Inferior parietal cortex (tissue), 1 donor: ENCODE results near the gene RRBP1.

Experiments used
- DNase-seq: peaks from one replicate; pipeline ENCODE4 v3.0.0-alpha.2; 2016; ENCODE audit errors: extremely low spot score

The RRBP1 gene

GRCh38 chr20:17650301-17651128, 31.5 kb downstream of the RRBP1 start:
- DNase-seq = no peak

- DNase-seq = no peak
Measured at GRCh38 chr20:17648791-17649730, 33.0 kb downstream of the RRBP1 start.

GRCh38 chr20:17648315-17648646, 33.8 kb downstream of the RRBP1 start:
- no peak for DNase-seq

- DNase-seq = no peak
Measured at GRCh38 chr20:17647391-17648314, 34.4 kb downstream of the RRBP1 start.

- DNase-seq = no peak
Measured at GRCh38 chr20:17646961-17647301, 35.1 kb downstream of the RRBP1 start.

- no peak for DNase-seq
Measured at GRCh38 chr20:17646209-17646960, 35.7 kb downstream of the RRBP1 start.

- no peak for DNase-seq
Measured at GRCh38 chr20:17645546-17646208, 36.4 kb downstream of the RRBP1 start.

- DNase-seq = no peak
Measured at GRCh38 chr20:17645010-17645409, 37.0 kb downstream of the RRBP1 start.

- DNase-seq = no peak
Measured at GRCh38 chr20:17644451-17644850, 37.6 kb downstream of the RRBP1 start.

GRCh38 chr20:17643531-17644188, 38.4 kb downstream of the RRBP1 start:
- no peak for DNase-seq

GRCh38 chr20:17642404-17643269, 39.4 kb downstream of the RRBP1 start:
- no peak for DNase-seq

- no peak for DNase-seq
Measured at GRCh38 chr20:17641993-17642392, 40.0 kb downstream of the RRBP1 start.

- DNase-seq = no peak
Measured at GRCh38 chr20:17641520-17641964, 40.5 kb downstream of the RRBP1 start.

- no peak for DNase-seq
Measured at GRCh38 chr20:17640875-17641378, 41.1 kb downstream of the RRBP1 start.

GRCh38 chr20:17640146-17640874, 41.7 kb downstream of the RRBP1 start:
- DNase-seq = no peak

GRCh38 chr20:17638835-17639407, 43.1 kb downstream of the RRBP1 start:
- no peak for DNase-seq

GRCh38 chr20:17637985-17638640, 43.9 kb downstream of the RRBP1 start:
- DNase-seq = no peak
